HCT116 (cell line): Measurements from ENCODE around the gene TMEM45B. TPM values are rescaled to one million over a fixed set of nuclear protein-coding genes. Genes with fewer than 3 reads are reported as not detected.

Source experiments
- ATAC-seq: fragments of 200-7000 bp; cut with Tn5 transposase; 2 replicates; pipeline ENCODE4 v1.9.1; 2020; ENCODE audit warnings: mild to moderate bottlenecking, moderate library complexity
- BruUV-seq: library from RNA; stranded (reverse); fragments of 400-500 nt; replicated peaks from 2 replicates; lab custom pipeline; 2021; lab: Mats Ljungman, UMichigan
- CTCF ChIA-PET: fragments of 300-600 bp; sonication (Branson Sonifier 250); formaldehyde crosslinking; loops from one replicate; lab custom pipeline; 2021; ENCODE audit warnings: antibody characterized with exemption; lab: Charles Lee
- POLR2A ChIA-PET: fragments of 300-600, 350-600 bp; sonication (Branson Sonifier 250); formaldehyde crosslinking; loops from one replicate; lab custom pipeline; 2021; ENCODE audit warnings: antibody characterized with exemption; lab: Charles Lee
- RAD21 ChIA-PET, 2 experiments: fragments of 300-600 bp; sonication (Branson Sonifier 250); formaldehyde crosslinking; loops; one replicate each; lab custom pipeline; 2023; ENCODE audit warnings: low total read pairs in 2 of 2; ENCODE audit not compliant: uncharacterized antibody in 2 of 2, unreplicated experiment in 2 of 2, low non-redundant PET in 1 of 2; lab: Charles Lee
- DNase-seq: peaks from one replicate; pipeline ENCODE4 v3.0.0-alpha.2; 2010; ENCODE audit warnings: low read depth, low spot score
- H2AFZ ChIP-seq: fragments of 200-600 bp; shearing (Covaris generic), sonication (generic); 2 replicates; pipeline ENCODE4 v1.6.1; 2017; ENCODE audit warnings: low read depth, mixed run types, mixed read lengths, antibody characterized with exemption, low read length; ENCODE audit not compliant: poor library complexity, severe bottlenecking
- H3K27ac ChIP-seq: 2 replicates; pipeline ENCODE4 v1.5.1; 2012; ENCODE audit warnings: low read depth, low read length
- H3K27me3 ChIP-seq: fragments of 200-600 bp; sonication (generic); 2 replicates; pipeline ENCODE4 v1.6.1; 2016; ENCODE audit warnings: mixed run types, low read length, mixed read lengths; ENCODE audit not compliant: insufficient read depth
- H3K36me3 ChIP-seq, 2 experiments: fragments of 200-500 bp in 1 of 2; fragments of 200-600 bp in 1 of 2; sonication (Bioruptor generic) in 1 of 2; sonication (generic) in 1 of 2; 2 replicates each; pipeline versions ENCODE4 v1.5.1 to v1.6.1; 2014 to 2016; ENCODE audit warnings: low read length in 2 of 2, inconsistent platforms in 1 of 2, mixed read lengths in 1 of 2, mixed run types in 1 of 2; ENCODE audit not compliant: insufficient read depth in 2 of 2, control insufficient read depth in 1 of 2
- H3K4me1 ChIP-seq, 2 experiments: fragments of 200-600 bp in 1 of 2; sonication (generic) in 1 of 2; 2 replicates each; pipeline versions ENCODE4 v1.5.1 to v1.6.1; 2012 to 2017; ENCODE audit warnings: low read length in 2 of 2, inconsistent platforms in 1 of 2, mild to moderate bottlenecking in 1 of 2, mixed read lengths in 1 of 2, mixed run types in 1 of 2, moderate library complexity in 1 of 2; ENCODE audit not compliant: insufficient read depth in 2 of 2, control insufficient read depth in 1 of 2
- H3K4me2 ChIP-seq: fragments of 200-600 bp; sonication (generic); 2 replicates; pipeline ENCODE4 v1.6.1; 2017; ENCODE audit warnings: mixed run types, low read length, mixed read lengths
- H3K4me3 ChIP-seq, 2 experiments: fragments of 200-600 bp in 1 of 2; sonication (generic) in 1 of 2; replicated peaks in 1 of 2; 2 replicates each; pipeline ENCODE4 v1.5.1; 2011 to 2016; ENCODE audit warnings: low read length in 2 of 2, control low read depth in 1 of 2, low read depth in 1 of 2, mild to moderate bottlenecking in 1 of 2, mixed read lengths in 1 of 2, mixed run types in 1 of 2
- H3K79me2 ChIP-seq: fragments of 200-600 bp; sonication (generic); 2 replicates; pipeline ENCODE4 v1.6.1; 2017; ENCODE audit warnings: mild to moderate bottlenecking, mixed run types, low read length, moderate library complexity, mixed read lengths; ENCODE audit not compliant: insufficient read depth
- H3K9ac ChIP-seq: fragments of 200-600 bp; sonication (generic); 2 replicates; pipeline ENCODE4 v1.6.1; 2016; ENCODE audit warnings: low read length, mixed read lengths
- H3K9me2 ChIP-seq: fragments of 200-600 bp; sonication (generic), shearing (Covaris generic); 2 replicates; pipeline ENCODE4 v1.6.1; 2017; ENCODE audit warnings: mixed run types, mild to moderate bottlenecking, moderate library complexity; ENCODE audit not compliant: insufficient read depth
- H3K9me3 ChIP-seq, 2 experiments: fragments of 200-500 bp in 1 of 2; fragments of 200-600 bp in 1 of 2; sonication (Bioruptor generic) in 1 of 2; sonication (generic) in 1 of 2; 2 replicates each; pipeline ENCODE4 v1.6.1; 2014 to 2017; ENCODE audit warnings: low read length in 2 of 2, mixed read lengths in 2 of 2, inconsistent platforms in 1 of 2, low read depth in 1 of 2, mild to moderate bottlenecking in 1 of 2, mixed run types in 1 of 2, moderate library complexity in 1 of 2; ENCODE audit not compliant: control insufficient read depth in 1 of 2, insufficient read depth in 1 of 2
- H4K20me1 ChIP-seq: fragments of 200-600 bp; sonication (generic), shearing (Covaris generic); 2 replicates; pipeline ENCODE4 v1.6.1; 2017; ENCODE audit warnings: mixed run types, mild to moderate bottlenecking, moderate library complexity; ENCODE audit not compliant: insufficient read depth
- CTCF ChIP-seq, 3 experiments: fragments of 200-600 bp in 1 of 3; sonication (generic) in 1 of 3; IDR thresholded peaks in 2 of 3; conservative IDR thresholded peaks in 1 of 3; 2 replicates each; pipeline ENCODE4 v1.5.1; 2012 to 2017; ENCODE audit warnings: low read depth in 2 of 3, low read length in 2 of 3, antibody characterized with exemption in 1 of 3, borderline replicate concordance in 1 of 3, control low read depth in 1 of 3, mild to moderate bottlenecking in 1 of 3, mixed read lengths in 1 of 3, mixed run types in 1 of 3, moderate library complexity in 1 of 3; ENCODE audit not compliant: insufficient read depth in 1 of 3
- MAX ChIP-seq: IDR thresholded peaks from 2 replicates; pipeline ENCODE4 v1.6.1; 2012
- POLR2A ChIP-seq: IDR thresholded peaks from 2 replicates; pipeline ENCODE4 v1.7.0; 2011; ENCODE audit warnings: borderline replicate concordance; ENCODE audit not compliant: insufficient read depth, insufficient read length; ENCODE audit errors: extremely low read depth
- RAD21 ChIP-seq: IDR thresholded peaks from 2 replicates; pipeline ENCODE4 v1.6.1; 2012; ENCODE audit warnings: low read depth, mild to moderate bottlenecking
- TCF7L2 ChIP-seq: IDR thresholded peaks from 2 replicates; pipeline ENCODE4 v1.7.0; 2011; ENCODE audit warnings: borderline replicate concordance, inconsistent platforms; ENCODE audit not compliant: insufficient read depth, insufficient read length; ENCODE audit errors: extremely low read depth
- YY1 ChIP-seq: IDR thresholded peaks from 2 replicates; pipeline ENCODE4 v1.6.1; 2011; ENCODE audit warnings: low read length, low read depth, moderate library complexity, mild to moderate bottlenecking; ENCODE audit not compliant: insufficient replicate concordance; ENCODE audit errors: extremely low read depth
- intact Hi-C: fragments of 100-400 bp; cut with micrococcal nuclease; formaldehyde crosslinking; loops from 2 replicates; pipeline ENCODE4 v1.10.0; 2022
- total RNA-seq: library from RNA; stranded (reverse); gene quantifications from one replicate; pipeline ENCODE4 v1.2.1, GENCODE V29; 2021; ENCODE audit not compliant: unreplicated experiment
- TF ChIP-seq, protein P1 (sequence below): IDR thresholded peaks from 2 replicates; pipeline ENCODE4 v1.6.1; 2012; ENCODE audit warnings: low read depth

Gene TMEM45B
- total RNA-seq, 1 experiment from 2014 or later = not detected

DNA sequence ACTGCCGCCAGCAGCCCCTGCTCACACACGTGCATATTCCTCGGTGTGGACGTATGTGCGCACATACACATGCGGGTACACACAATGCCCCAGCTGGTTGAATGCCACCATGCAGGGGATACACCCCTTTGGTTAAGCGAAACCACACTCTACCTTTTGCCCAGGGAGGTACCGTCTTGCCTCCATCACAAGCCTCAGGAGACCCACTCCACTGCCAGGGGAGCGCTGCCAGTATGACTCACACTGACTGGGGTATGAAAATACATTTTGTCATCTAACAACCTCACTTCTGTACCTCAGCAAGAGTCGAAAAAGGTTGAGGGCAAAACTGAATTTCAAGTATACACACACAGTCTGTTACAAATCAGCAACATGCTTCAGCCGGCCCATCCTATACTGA, 39.4 kb downstream of the TMEM45B start:
- no peak overlapping the region for H3K9ac ChIP-seq
- H3K36me3 ChIP-seq = peaks cover 0 to 4% of the 10 kb centered on the region in 2 experiments; a peak in 2 of 4 replicates
- no peaks in the 10 kb centered on the region for H3K9me2 ChIP-seq
- H3K9me3 ChIP-seq = no peaks in the 10 kb centered on the region
- ATAC-seq (no peak), DNase-seq (no peak)
- H4K20me1 ChIP-seq = no peaks in the 10 kb centered on the region
- ChIA-PET POLR2A (no interaction called here), CTCF (no interaction called here), RAD21 (no interaction called here)
- H3K4me2 ChIP-seq = no peak overlapping the region
- H3K27ac ChIP-seq = no peak overlapping the region
- intact Hi-C loops = no loop called here
- no TSS peak for BruUV-seq
- H3K79me2 ChIP-seq = no peaks in the 10 kb centered on the region
- no peaks in the 10 kb centered on the region for H3K4me1 ChIP-seq
- no peaks in the 10 kb centered on the region for H3K27me3 ChIP-seq
- no peak overlapping the region for H2AFZ ChIP-seq
- H3K4me3 ChIP-seq = no peak overlapping the region
- no peak for TF ChIP-seq YY1
- TF ChIP-seq POLR2A = no peak
- TF ChIP-seq RAD21 = no peak
- TF ChIP-seq TCF7L2 = no peak
- TF ChIP-seq MAX = no peak
- TF ChIP-seq, protein P1, sequence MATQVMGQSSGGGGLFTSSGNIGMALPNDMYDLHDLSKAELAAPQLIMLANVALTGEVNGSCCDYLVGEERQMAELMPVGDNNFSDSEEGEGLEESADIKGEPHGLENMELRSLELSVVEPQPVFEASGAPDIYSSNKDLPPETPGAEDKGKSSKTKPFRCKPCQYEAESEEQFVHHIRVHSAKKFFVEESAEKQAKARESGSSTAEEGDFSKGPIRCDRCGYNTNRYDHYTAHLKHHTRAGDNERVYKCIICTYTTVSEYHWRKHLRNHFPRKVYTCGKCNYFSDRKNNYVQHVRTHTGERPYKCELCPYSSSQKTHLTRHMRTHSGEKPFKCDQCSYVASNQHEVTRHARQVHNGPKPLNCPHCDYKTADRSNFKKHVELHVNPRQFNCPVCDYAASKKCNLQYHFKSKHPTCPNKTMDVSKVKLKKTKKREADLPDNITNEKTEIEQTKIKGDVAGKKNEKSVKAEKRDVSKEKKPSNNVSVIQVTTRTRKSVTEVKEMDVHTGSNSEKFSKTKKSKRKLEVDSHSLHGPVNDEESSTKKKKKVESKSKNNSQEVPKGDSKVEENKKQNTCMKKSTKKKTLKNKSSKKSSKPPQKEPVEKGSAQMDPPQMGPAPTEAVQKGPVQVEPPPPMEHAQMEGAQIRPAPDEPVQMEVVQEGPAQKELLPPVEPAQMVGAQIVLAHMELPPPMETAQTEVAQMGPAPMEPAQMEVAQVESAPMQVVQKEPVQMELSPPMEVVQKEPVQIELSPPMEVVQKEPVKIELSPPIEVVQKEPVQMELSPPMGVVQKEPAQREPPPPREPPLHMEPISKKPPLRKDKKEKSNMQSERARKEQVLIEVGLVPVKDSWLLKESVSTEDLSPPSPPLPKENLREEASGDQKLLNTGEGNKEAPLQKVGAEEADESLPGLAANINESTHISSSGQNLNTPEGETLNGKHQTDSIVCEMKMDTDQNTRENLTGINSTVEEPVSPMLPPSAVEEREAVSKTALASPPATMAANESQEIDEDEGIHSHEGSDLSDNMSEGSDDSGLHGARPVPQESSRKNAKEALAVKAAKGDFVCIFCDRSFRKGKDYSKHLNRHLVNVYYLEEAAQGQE = no peak
- no peak for TF ChIP-seq CTCF (IDR thresholded peaks at IDR 0.05 in 2 of 3, conservative IDR thresholded peaks at IDR 0.05 in 1 of 3; ENCODE audit: borderline replicate concordance in 1 of 3, insufficient read depth in 1 of 3, low read depth in 2 of 3, low read length in 2 of 3)
